ENCODE measurements around the gene FRMD4A.
"Not testable (repeated sequence)": the region's sequence is repeated elsewhere in the genome, so short reads cannot be mapped to it uniquely, and the experiment has no call there.

FRMD4A gene

DNA sequence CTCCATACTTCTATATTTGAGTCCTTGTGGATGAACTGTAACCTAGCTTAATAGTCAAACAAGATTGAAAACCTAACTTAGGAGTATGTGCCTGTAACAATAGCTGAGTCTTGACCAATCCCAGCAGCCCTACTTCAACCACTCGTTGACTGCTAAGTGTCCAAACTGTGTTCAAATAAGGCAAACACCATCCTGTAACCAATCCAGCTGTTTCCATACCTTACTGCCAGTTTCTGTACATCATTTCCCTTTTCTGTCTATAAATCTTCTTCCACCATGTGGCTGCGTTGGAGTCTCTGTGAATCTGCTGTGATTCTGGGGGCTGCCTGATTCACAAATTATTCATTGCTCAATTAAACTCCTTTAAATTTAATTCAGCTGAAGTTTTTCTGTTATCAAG lies 195.5 kb downstream of the FRMD4A start:
- not testable (repeated sequence) for DNase-seq

DNA sequence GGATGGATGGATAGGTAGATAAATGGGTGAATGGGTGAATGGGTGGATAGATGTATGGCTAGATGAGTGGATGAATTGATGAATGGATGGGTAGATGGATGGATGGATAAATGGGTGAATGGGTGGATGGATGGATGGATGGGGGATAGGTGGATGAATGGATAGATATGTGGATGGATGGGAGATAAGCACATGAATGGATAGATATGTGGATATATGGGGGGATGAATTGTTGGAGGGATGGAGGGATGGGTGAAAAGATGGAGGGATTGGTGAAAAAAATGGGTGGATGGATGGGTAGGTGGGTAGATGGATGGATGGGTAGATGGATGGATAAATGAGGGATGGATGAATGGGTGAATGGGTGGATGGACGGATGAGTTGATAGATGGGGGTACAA lies 196.4 kb downstream of the FRMD4A start:
- no peak for DNase-seq

DNA sequence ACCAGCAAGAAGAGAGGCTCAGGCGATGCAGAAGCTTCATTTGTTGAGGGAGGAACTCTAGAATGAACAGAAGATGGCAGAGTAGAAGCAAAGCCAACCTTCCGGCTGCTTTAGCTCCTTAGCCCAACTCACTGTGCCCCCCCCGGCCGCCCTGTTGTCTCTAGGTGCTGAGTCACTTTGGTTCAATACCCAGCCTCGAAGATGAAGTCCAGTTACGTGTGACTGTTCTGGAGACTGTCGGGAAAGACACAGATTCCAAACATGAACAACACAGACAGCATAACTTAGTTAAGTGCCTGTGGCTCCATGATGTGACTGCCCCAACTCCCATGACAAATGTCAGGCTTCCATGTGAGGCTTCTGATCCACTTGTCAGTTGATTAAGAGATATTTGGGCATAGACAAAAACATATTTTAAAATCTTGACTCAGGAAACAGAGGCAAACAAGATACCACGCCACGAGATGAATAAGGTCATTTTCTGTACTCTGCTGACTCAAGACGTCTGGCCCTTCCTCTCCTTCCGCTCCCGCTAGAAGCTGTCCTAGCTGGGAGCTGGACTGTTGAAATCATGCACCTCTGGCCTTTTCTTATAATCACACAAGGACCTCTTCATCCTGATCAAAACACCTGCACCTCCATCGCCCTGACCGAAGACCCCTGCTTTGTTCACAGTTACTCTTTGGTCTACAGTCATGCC lies 199.3 kb downstream of the FRMD4A start:
- no peak for DNase-seq

DNA sequence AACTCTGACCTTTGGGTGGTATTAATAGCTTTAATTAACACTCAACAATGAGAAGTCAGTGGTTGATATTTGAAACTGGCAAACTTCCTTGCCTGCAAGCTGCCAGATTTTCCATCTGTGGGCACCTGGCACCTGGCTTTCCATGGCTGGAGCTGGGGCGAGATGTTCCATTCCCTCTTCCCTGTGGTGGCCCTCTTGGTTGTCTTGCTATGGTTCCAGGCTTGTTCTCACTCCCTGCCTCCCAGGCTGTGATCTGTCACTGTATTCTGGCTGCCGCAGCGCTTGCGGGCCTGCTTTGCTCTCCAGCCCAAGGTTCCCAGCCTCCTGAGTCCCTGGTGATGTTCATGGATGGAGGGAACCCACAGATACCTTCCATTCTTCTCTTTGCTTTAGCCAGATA lies 201.0 kb downstream of the FRMD4A start:
- no peak for DNase-seq

DNA sequence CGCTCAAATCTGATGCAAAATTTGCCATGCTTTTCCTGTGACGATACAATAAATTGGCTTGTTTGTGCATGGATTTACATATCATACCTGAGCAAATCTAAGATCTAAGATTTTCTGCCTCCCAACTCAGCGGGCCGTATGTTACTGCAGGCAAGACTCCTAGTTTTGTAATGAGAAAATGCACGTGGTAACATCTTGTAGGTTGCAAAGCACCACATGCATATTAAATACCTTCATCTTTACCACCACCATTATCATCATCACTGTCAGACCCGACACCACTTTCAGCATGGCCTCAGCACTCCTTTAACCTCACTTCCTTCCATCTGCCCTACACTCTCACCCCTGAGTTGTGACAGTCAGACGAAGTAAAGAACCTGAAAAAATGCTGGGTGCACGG lies 202.2 kb downstream of the FRMD4A start:
- no peak for DNase-seq

DNA sequence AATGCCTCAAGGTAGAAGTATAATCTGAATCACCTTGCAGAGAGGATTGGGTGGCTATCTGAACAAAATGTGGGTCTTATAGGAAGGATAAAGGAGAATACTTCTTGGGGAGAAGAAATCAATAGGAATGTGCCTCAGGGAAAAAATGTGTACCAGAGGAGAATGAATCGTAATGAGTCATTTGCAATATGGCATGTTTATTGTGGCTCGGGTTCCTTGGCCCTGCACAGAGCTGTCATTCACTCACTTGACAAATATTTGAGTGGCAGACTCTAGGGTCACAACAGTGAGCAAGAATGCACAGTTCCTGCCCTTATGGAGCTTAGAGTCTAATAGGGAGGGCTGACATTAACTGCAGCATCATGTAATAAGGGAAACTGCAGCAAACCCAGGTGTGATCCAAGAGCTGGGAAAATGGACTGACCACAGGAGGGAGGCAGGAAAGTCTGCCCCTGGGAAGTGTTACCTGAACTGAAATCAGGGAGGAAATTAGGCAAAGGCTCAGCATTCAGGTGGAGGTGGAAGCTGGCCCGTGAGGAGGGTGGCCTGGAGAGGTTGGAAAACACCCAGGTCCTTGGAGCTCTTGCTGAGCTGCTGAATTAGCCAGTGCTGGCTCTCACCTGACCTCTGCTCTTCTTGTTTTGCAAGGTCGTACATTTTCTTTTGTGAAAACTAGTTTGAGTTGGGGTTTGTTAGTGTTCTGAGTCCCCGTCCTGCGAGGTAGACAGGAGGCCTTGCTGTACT lies 203.9 kb downstream of the FRMD4A start:
- no peak for DNase-seq

DNA sequence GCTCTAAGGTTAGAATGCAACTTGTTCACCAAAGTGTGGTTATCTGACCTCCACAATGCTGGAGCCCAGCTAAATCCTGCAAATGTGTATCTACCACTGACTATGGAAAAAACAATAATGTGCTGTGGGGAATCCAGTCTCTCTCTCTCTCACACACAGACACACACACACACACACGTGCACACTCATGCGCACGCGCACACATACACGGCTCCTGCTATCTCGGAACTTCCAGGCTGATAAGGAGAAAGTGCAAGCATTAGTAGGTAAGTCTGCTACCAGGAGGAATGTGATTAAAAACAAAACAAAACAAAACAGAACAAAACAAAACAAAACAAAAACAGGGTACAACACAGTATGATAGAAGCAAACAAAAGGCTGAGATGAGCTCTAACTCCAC lies 205.2 kb downstream of the FRMD4A start:
- no peak for DNase-seq

DNA sequence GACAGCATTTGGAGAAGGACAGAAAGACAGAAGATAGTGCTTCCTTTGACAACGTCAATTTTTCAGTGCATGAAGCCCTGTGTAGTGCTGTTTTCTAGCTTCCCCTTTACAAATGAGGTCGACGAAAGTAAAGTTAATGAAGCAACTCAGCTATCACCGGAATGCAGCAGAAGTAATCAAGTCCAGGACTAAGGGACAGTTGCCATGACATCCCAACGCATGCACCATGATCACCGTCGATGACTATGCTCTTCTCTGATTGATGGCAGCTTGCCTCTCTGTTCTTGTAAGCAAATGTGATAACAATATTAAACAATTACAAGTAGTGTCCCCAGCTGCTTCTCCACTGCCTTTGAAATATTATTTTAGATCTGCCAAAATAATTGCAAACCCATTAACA lies 205.8 kb downstream of the FRMD4A start:
- DNase-seq: no peak

DNA sequence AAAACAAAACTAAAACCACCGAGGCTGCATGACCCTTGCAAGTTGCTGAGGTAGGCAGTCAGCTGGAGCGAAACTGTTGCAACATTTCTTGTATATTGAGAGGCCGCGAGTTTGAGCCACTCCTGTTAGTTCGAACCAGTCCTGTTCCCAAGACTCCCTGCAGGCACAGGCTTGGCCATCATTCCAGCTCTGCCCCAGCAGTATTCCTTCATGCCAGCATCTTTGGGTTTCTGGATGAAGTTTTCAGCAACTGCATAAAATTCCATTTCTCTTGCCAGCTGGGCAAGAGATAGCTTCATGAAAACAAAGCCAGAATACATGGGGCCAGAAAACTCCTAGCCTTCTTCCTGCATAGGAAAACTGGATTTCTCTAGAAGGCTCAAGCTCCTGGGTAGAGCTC lies 207.6 kb downstream of the FRMD4A start:
- DNase-seq: no peak

DNA sequence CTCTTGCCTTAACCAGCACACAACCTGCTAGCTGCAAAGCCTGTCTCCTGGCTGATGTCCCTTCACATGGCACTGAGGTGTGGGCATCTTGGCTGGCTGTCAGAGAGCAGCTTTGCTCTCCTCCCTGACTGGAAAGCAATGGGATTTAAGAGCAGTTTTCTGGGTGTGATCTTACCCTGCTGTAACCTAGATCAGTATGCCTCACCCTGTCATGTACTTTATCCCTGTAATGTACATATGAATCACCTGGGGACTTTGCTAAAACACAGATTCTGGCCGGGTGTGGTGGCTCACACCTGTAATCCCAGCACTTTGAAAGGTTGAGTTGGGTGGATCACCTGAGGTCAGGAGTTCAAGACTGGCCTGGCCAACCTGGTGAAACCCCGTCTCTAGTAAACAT lies 209.9 kb downstream of the FRMD4A start:
- DNase-seq: no peak

DNA sequence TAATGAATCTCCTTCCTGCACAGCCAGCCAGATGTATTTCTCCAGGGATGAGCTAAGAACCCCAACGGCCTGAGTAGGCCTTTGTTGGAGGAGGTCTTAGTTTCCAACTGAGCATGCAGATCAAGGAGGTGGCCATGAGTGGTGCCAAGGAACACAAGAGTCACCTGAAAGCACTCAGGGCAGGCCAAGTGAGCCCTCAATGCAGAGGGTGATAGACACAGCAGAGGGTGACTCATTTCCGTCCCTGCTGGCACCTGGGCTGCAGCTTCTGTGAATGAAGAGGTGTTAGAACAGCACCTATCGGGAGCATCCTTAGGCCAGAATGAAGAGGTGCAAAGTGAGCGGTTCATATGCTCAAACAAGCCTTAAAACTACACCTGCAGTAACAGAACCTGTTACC lies 211.8 kb downstream of the FRMD4A start:
- no peak for DNase-seq

DNA sequence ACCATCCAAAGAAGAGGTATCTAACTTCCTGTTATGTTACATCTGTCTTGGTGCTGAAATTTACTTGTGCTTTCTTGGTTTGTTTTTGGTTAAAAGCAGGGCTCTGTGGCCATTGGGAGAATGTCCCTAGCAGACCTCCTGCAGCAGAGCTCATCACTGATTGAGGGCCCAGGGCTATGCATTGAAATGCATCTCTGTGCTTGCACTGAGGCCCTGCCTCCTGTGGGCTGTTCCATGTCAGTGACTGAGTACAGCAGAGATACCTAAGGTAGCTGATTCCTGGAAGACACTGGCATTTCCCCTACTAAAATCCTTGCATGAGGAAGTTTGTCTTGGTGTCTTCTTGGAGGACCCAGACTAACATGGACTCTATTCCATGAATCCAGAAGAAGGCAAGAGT lies 213.9 kb downstream of the FRMD4A start:
- DNase-seq: no peak

DNA sequence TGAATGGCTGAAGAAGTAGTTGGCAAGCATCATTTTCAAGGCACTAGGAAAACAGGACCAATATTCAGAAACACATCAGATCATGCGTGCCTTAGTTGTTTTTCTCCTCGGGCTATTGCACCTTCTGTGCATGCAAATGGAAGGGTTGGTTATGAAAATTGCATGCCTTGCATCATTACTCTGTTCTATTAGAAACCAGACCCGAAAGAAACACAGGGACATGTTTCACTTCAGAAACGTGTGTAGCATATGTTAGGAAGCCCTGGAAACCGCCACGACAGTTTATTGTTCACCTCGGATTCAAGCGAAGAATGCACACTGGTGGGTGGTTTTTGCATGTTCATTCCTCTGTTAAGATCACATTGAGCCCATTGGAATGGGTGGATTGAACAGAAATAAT lies 214.7 kb downstream of the FRMD4A start:
- no peak for DNase-seq

DNA sequence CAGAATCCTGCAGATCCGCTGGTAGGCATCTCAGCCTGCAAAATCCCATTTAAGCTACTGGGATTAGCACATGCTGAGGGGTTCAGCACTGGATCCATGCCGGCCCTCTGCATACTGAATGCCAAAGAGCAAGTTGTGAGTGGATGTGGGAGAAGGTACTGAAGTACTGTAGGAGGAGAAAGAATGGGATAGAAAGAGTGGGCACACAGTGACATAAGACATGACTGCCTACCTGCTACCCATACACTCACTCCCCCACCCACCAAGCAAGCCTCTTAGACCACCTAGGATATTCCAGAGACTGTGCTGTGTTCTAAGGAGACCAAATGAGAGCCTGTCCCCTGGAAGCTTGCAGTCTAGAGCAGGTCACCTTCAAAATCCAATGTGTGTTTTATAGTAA lies 215.9 kb downstream of the FRMD4A start:
- no peak for DNase-seq

DNA sequence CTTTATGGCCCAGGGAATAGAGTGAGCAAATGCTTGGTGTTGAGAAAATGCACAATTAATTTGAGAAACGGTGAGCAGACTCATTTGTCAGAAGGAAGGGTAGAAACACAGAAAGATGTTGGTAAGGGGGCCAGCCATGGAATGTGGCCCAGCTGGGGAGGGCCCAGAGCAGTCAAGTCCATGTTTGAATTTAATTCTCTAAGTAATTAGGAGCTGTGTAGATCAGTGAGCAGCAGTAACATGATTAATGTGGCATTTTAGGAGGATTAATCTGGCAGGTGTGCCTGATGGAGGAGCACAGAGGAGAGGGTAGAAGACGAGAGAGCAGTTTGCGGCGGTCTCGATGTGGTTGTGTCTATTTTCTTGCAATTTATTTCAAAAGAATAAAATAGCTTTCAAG lies 218.7 kb downstream of the FRMD4A start:
- DNase-seq: no peak

DNA sequence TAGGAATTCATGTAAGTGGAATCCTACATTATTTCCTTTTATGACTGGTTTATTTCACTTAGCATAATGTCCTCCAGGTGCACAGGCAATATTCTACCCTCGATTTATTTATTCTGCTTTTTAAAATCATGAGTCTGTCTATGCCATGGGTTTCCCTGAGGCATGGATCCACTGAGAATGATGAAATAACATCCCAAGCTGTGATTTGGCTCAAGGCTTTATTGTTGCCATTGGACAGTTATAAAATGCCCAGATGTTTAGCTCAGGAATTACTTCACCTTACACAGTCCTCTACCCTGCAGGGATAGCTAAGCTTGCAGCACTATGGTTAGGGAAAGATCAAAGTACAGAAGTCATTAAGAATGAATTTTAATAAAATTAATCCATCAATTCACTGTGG lies 219.5 kb downstream of the FRMD4A start:
- no peak for DNase-seq

DNA sequence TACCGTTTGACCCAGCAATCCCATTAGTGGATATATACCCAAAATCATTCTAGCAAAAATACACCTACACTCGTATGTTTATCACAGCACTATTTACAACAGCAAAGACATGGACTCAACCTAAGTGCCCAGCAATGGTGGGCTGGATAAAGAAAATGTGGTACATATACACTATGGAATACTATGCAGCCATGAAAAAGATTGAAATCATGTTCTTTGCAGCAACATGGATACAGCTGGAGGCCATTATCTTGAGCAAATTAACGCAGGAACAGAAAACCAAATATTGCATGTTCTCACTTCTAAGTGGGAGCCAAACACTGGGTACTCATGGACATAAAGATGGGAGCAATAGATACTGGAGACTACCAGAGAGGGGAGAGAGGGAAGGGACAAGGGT lies 223.9 kb downstream of the FRMD4A start:
- no peak for DNase-seq

DNA sequence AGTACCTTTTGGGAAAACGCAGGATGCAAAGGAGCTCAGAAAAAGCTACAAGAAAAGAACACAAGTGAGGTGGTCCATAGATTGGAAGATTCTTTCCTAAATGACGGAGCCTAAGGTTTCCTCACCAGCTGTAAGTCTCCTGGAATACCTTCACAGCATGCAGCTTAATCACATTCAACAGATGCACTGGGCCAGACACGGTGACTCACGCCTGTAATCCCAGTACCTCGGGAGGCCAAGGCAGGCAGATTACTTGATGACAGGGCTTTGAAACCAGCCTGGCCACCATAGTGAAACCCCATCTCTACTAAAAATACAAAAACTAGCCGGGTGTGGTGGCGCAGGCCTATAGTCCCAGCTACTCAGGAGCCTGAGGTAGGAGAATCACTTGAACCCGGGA lies 228.7 kb downstream of the FRMD4A start:
- DNase-seq: no peak

DNA sequence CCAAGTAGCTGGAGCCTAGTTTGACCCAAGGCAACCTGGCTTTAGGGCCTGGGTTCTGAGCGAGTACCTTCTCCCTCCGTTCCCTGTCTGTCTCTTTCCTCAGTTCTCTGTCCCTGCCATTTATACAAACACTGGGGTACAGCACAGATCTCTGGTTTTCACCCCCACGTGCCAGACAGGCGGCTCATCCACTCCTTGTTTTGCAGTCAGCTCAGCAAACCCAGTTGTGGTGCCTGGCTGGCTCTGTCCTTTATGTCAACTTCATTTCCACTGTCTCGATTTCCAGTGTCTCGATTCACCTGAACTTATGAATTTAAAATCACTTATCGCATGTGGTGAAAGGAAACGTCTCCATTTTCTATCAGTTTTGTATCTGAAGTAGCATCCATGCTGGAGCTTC lies 230.8 kb downstream of the FRMD4A start:
- DNase-seq: no peak

DNA sequence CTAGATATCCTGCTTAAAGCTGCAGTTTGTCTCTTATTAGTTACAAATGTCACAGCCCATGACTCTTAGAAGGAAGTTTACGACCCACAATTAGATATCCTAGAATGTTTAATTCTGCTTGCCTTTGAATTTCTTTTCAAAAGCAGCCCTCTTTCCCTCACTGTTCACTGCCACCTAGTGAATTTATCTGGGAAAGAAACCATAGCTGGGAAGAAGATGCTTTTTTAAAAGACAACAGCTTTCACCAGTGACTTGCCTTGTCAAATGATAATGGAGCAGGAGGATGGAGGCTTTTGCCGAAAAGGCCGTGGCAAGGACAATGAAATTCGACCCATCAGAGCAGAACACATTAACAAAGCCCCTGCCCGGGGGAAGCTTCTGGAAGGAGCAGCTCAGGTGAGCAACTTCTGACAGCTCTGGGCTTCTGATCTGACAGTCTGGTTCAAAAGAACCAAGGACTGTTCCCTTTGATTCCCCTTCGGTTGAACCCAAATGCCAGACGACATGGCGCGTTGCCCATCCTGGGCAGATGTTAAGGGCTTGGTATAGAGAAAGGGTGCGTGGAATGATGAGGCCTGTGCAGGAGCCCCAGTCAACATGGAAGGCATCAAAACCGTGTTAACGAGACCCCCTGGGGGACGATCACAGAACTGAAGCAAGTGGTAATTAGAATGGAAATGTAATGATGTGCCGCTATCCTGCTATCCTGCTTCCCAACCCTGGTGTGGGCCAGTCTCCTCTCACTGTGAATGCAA lies 236.8 kb downstream of the FRMD4A start:
- DNase-seq: no peak

DNA sequence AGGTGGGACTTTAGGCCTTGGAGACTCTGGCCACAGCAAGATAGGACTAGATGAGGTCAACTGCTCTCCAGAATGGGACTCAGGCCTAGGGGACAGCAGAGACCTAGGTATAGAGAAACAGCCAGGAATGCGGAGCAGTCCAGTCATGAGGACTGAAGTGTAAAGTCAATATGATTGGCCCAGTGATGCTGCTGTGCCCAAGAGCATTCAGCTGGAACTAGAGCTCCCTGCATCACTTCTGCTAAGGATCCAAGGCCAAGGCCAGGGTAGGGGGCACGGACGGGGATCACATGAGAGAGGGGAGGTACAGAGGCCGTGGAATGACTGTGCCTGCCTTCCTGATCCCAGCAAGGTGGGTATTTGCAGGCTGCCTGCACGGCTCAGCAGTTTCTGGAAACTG lies 237.9 kb downstream of the FRMD4A start:
- DNase-seq: no peak

DNA sequence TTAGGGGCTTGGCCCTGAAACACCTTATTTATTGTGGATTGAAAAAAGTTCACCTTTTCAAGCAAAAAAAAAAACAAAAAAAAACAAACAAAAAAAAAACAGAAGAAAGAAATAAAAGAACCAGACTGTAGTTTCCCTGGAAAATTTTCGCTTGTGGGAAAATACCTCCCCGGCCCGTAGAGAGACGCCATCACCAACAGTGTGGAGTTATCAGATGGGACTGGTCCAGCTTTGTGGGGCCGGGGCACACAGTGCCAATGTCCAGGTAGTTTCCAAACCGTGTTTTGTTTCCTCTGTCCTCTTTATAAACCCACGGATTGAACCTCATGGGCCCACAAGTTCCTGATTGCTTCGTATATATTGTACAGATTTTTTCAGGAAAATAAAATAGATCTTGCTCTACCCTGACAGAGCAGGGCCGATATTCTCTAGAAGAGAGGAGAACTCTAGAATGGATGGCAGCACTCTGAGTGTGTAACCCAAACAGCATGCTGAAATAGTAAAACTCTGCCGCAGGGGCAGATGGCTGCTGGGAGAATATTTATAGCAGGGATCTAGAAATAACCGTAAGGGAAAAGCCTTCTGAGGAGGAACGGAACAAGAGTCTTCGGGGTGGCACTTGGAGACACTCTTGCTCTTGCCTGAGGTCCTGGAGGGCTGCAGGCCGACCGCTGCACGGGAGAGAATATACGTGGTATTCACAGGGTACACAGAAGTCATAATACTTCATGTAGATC lies 241.0 kb downstream of the FRMD4A start:
- no peak for DNase-seq

DNA sequence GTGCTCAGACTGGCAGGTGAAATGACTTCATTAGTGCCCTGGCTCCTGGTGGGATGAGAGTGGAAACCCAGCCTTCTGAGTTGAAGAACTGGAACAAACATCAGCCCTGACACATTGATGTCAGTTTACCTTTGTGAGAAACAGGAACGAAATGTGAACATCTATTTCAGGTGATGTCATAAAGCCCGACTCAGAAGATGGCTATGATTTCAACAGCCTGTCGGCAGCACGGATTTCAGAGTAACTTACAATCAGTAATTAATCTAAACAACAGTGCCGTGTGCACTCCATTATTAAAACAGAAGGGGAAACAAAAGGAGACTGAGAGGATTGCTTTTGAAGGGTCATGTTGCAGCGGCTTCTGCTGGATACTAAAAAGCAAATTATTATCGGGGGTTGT lies 243.2 kb downstream of the FRMD4A start:
- no peak for DNase-seq

Data from activated CD4-positive, alpha-beta T cell treated with anti-CD3 and anti-CD28 coated beads, Interleukin-2, amount 50 U/mL, for 1 hour (primary cell).